ENCODE data around the gene MLLT3.

MLLT3 gene

DNA sequence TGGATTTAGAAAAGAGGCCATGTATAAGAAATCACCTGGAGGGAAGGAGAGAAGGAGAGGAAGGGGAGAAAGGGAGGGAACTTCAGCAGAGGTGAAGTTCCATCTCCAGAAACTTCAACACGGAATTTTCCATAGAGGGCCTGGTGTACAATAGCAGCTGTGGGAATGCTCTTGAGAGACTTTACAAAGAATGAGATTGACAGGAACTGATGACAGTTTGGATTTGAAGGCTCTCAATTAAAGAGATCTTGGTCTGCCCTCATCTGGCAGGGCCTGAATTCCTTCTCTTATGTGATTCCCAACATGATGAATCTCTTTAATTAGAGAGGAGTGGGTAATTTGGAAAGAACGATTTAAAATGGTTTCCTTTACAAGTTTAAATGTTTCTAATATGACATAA, 143.5 kb downstream of the MLLT3 start:
- TF ChIP-seq, protein P1, sequence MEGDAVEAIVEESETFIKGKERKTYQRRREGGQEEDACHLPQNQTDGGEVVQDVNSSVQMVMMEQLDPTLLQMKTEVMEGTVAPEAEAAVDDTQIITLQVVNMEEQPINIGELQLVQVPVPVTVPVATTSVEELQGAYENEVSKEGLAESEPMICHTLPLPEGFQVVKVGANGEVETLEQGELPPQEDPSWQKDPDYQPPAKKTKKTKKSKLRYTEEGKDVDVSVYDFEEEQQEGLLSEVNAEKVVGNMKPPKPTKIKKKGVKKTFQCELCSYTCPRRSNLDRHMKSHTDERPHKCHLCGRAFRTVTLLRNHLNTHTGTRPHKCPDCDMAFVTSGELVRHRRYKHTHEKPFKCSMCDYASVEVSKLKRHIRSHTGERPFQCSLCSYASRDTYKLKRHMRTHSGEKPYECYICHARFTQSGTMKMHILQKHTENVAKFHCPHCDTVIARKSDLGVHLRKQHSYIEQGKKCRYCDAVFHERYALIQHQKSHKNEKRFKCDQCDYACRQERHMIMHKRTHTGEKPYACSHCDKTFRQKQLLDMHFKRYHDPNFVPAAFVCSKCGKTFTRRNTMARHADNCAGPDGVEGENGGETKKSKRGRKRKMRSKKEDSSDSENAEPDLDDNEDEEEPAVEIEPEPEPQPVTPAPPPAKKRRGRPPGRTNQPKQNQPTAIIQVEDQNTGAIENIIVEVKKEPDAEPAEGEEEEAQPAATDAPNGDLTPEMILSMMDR (IDR thresholded peaks at IDR 0.05; ENCODE audit: low read depth, low read length), result no peak
- no peak overlapping the region for H3K4me3 ChIP-seq (ENCODE audit: low read depth, low read length)

DNA sequence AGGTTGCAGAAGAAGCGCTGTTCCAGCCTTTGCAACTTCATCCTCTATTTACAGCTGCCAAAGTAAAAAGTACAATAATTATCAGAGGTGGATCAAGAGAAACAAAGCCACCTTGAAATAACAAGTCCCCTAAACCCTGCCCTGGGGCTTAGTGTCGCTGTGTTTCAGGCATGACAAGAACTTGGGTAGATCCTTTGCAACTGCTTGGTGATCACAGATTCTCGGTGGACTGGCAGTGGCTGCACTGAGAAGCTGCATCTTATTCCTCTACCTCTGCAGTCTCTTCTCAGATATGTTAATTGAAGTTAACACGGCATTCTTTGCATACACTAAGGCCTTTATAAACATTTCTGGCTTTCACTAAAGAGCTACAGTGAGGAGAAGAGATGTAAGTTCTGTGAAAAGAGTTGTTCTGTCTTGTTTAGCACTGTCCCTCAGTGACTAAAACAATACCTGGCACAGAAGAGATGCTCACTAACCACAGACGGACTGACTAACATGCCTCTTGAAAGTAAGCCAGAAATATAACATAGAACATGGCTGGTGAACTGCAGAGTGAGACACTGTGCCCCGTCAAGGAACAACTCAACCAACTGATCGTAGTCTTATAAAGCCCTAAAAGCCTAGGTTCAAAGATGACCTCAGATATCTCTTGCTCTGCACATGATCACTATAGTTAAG, 144.2 kb downstream of the MLLT3 start:
- TF ChIP-seq, protein P1 (IDR thresholded peaks at IDR 0.05; ENCODE audit: low read depth, low read length), result no peak
- no peak overlapping the region for H3K4me3 ChIP-seq (ENCODE audit: low read depth, low read length)

DNA sequence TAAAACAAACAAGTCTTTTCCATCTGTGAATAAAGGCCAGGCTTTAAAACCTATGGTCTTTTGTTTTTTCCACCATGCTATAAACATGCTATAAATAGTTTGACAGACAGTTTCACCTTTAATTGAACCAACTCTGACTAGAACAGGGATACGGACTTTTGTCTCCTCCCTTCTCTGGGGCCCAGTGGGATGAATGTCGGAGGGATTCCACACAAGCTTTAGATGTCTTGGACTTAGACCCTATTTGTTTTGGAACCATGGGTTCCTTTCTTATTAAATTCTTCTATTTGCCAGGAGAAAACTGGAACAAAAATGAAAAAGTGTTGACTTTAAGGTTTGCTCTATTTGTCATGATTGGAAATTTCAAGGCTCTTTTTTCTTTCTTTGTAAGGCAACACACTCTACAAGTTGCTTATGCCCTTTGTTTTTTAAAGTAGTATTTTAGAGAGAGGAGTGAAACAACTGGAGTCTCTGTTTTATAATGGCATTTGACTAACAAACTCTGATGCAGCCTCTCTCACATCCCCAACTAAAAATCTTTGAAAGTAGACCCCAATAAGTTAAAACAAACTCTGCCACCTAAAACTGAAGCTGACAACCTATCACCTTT, 145.3 kb downstream of the MLLT3 start:
- H3K4me3 ChIP-seq (ENCODE audit: low read depth, low read length), result no peak overlapping the region
- TF ChIP-seq, protein P1 (IDR thresholded peaks at IDR 0.05; ENCODE audit: low read depth, low read length), result no peak

DNA sequence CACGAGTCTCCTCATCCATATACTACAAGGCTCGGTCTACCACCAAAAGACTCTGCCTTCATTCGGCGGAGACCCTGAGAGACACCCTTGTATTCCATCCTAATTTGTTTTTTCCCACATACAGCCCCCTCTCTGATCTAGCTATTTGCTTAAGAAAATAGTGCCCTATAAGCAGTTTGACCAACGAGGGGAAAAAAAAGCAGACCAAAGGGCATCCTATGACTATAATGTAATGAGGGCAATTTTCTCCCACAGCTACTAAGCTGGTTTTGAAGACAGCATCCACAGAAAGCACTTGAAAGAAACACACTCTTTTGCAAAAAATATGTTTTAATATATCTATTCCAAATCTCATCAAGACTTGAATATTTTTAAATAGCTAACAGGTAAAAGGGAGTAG, 147.8 kb downstream of the MLLT3 start:
- TF ChIP-seq, protein P1 (IDR thresholded peaks at IDR 0.05; ENCODE audit: low read depth, low read length), result no peak
- H3K4me3 ChIP-seq (ENCODE audit: low read depth, low read length), result no peak overlapping the region

DNA sequence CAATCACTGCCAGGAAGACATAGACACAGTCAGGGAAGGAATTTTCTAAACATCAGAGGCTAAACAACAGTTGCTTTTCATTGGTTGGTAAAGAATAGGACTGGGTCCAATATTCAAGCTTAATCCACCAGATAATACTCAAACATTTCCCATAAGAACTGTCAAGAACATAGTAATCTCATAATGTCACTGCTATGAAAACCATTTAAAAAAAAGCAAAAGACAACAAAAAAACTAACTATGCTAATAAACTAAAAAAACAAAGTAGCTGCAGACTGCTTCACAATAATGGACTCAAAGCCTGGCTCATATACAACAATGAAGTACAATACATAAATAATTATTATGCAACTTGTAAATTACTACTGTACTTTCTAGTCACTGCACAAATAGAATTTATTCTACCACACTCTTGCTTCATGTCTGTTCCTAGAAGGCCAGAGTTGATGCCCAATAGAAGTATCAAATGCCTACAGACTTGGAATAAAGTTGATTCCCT, 148.7 kb downstream of the MLLT3 start:
- TF ChIP-seq, protein P1 (IDR thresholded peaks at IDR 0.05; ENCODE audit: low read depth, low read length), result no peak
- H3K4me3 ChIP-seq (ENCODE audit: low read depth, low read length), result no peak overlapping the region

DNA sequence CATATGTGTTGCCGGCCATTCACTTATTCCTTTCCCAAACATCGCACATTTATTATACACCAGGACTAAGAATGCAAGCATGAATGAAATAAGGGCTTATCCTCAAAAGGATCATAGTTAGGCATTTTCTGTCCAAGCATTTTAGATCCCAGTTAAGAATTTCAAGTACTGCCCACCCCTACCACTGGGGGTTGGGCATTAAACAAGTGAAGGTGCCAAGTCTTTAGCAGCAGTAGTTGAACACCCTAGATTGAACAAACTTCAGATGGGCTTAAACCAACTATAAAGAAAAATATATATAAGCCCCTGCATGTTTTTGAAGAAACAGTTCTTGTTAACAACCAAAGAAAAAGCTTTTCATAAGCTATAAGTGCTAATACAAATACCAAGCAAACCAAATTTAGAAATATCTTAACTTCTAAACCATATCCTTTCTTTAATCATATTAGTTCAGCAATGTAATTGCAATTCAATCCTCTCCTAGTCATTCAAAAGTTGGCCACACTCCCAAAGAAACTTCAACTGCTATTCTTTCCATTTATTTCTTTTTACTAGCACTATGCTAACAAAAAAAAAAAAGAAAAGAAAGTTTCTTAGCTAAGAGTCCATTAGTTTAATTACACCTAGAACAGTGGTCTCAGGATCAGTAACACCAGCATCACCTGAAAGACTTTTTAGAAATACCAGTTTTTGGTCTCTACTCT, 149.8 kb downstream of the MLLT3 start:
- no peak overlapping the region for H3K4me3 ChIP-seq (ENCODE audit: low read depth, low read length)
- TF ChIP-seq, protein P1 (IDR thresholded peaks at IDR 0.05; ENCODE audit: low read depth, low read length), result no peak

Measured in WI38 (cell line).